HEK293T (cell line): Measurements from ENCODE around the gene BACH1.

Source experiments
- ARNT ChIP-seq: fragments of 450-650 bp; IDR thresholded peaks from 2 replicates; pipeline ENCODE4 v1.6.1; 2017; ENCODE audit warnings: mild to moderate bottlenecking
- BHLHE40 ChIP-seq: fragments of 450-650 bp; IDR thresholded peaks from 2 replicates; pipeline ENCODE4 v1.6.1; 2016; ENCODE audit warnings: mild to moderate bottlenecking, moderate library complexity, borderline replicate concordance
- CTBP1 ChIP-seq: fragments of 450-650 bp; IDR thresholded peaks from 2 replicates; pipeline ENCODE4 v1.6.1; 2016; ENCODE audit warnings: borderline replicate concordance
- ELF4 ChIP-seq: fragments of 450-650 bp; IDR thresholded peaks from 2 replicates; pipeline ENCODE4 v1.6.1; 2017; ENCODE audit warnings: antibody characterized with exemption
- FOXA1 ChIP-seq: fragments of 450-650 bp; IDR thresholded peaks from 2 replicates; pipeline ENCODE4 v1.6.1; 2016; ENCODE audit warnings: mild to moderate bottlenecking
- FOXK2 ChIP-seq: fragments of 450-650 bp; IDR thresholded peaks from 2 replicates; pipeline ENCODE4 v1.6.1; 2016; ENCODE audit warnings: mild to moderate bottlenecking
- FOXM1 ChIP-seq: fragments of 450-650 bp; IDR thresholded peaks from 2 replicates; pipeline ENCODE4 v1.6.1; 2017; ENCODE audit warnings: mild to moderate bottlenecking, borderline replicate concordance
- HDGF ChIP-seq: fragments of 450-650 bp; IDR thresholded peaks from 2 replicates; pipeline ENCODE4 v1.6.1; 2017; ENCODE audit warnings: antibody characterized with exemption, borderline replicate concordance
- L3MBTL2 ChIP-seq: fragments of 450-650 bp; conservative IDR thresholded peaks from 2 replicates; pipeline ENCODE4 v1.6.1; 2016; ENCODE audit warnings: mild to moderate bottlenecking
- LEF1 ChIP-seq: fragments of 450-650 bp; IDR thresholded peaks from 2 replicates; pipeline ENCODE4 v1.6.1; 2017; ENCODE audit warnings: mild to moderate bottlenecking, borderline replicate concordance
- PKNOX1 ChIP-seq: fragments of 450-650 bp; IDR thresholded peaks from 2 replicates; pipeline ENCODE4 v1.6.1; 2016
- SUZ12 ChIP-seq: fragments of 450-650 bp; IDR thresholded peaks from 2 replicates; pipeline ENCODE4 v1.6.1; 2016; ENCODE audit warnings: mild to moderate bottlenecking
- TARDBP ChIP-seq: fragments of 450-650 bp; IDR thresholded peaks from 2 replicates; pipeline ENCODE4 v1.6.1; 2016

GRCh38 chr21:29343519-29343918, 44.8 kb downstream of the BACH1 start:
- TF ChIP-seq LEF1 (no peak), TARDBP (no peak), PKNOX1 (no peak), ELF4 (no peak), BHLHE40 (no peak), L3MBTL2 (no peak), ARNT (no peak), FOXM1 (no peak), FOXK2 (no peak), CTBP1 (no peak), FOXA1 (no peak), HDGF (no peak), SUZ12 (no peak)
